Stimulated activated CD8-positive, alpha-beta memory T cell treated with anti-CD3 and anti-CD28 coated beads, Interleukin-15, amount 100 ng/mL, for 24 hours (primary cell): Measurements from ENCODE around the gene HOXA9.
A peak's percentile ranks its signal among the peaks of the same experiment; 100 is the strongest.

Source experiments
- DNase-seq: peaks from one replicate; pipeline ENCODE4 v3.0.0-alpha.2; 2020; ENCODE audit warnings: low read depth

Gene HOXA9

DNA sequence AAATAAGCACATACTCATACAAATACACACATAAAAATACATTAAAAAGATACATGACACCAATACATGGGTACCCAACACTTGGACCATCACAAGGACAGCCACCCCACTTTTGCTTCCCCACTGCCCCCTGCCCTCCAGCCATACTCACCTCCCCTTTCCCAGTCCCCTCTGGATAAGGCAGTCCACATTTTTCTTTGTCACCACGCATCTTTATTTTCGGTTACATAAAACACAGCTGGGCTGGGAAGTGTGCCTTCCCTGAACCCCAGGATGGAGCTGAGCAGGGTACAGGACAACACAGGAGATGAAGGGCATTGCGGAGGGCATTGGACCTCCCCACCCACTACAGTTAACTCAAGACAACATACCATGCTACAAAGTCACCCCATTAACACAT is 11.8 kb downstream of the HOXA9 start:
- no peak for DNase-seq

- DNase-seq: no peak
Observed at GRCh38 chr7:27152816-27153442, 12.4 kb downstream of the HOXA9 start.

GRCh38 chr7:27151931-27152815 is 13.2 kb downstream of the HOXA9 start, which contains the start of gene HOXA3:
Gene HOXA3, minus strand, starts transcription at chr7:27152583. Its CDS starts 41,943 bp downstream, at chr7:27110640.
- DNase-seq: no peak

- DNase-seq: no peak
Observed at GRCh38 chr7:27151341-27151930, 13.9 kb downstream of the HOXA9 start.

DNA sequence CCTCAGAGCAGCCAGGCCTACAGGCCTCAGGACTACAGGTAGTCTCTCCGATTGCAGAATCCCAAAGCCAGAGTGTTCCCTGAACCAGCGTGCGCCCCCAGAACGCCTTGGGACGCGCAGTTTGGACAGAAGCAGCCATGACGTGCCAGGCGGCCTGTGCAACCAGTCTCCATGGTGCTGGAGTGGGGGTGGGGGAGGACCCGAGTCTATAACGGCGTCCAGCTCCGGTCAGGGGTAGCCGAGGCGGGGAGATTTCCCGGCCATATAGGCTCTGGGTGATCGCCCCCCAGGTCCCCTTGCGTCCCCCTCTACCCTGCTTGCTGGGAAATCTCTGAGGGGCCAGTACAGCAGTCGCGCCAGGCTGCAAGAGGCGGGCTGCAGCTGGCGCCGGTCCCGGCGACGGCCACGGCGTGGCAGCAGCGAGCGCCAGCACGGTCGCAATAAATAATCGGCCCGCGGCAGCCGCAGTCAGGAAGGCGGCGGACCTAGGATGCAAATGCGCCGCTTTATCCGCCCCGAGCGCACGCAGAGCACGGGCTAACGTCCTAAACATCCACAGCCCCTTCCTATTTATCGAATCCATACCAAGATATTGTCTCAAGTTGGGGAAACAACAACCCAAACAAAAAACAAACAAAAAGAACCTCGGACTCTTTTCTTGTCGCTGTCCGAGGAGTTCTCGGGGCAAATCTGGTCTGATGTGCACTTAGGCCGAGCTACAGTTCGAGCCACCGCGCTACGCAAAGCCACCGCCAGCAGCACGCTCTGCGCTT is 14.6 kb downstream of the HOXA9 start:
- DNase-seq: peak; percentile 42

GRCh38 chr7:27149842-27150567 is 15.3 kb downstream of the HOXA9 start:
- DNase-seq: no peak

DNA sequence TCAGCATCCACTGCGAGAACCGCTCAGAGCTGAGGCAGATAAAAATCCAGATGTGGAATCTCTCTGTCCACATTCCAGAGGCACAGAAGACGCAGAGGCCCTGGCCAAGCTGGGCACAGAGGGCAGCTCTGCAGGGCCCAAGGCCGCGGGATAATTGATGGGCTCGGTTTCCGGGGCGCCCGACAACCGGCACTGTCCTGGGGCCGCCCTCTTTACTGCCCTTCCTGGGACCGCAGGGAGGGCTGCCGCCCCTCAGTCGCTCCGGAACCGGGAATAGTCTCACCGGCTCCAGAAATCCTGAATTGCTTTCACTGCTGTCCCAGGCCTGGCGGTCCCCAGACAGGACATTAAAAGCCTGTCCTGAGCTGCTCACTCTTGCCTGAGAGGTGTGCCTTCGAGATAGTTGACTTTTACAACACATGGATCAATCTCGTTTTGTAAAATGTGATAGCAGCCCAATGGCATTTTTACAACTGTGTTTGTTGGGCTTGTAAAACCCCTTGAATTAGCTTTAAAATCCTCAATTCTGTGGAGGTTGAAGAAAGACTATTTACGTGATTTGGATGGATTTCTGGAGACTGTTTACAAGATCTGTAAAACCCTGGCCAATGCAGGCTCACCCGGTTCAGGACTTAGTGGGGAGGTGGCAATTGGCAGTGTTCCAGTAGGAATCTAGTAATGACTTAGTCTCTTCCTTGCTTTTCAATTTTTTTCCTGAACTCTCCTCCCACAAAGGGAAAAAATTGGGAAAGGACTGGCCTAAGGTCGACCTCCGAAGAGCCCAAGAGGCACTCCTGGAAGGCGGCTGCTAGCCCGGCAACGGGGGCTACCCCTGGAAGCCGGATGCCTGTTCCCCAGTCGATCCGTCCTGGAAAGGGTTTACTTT is 16.3 kb downstream of the HOXA9 start:
- DNase-seq: no peak

- DNase-seq: no peak
Observed at GRCh38 chr7:27148031-27148755, 17.1 kb downstream of the HOXA9 start.

DNA sequence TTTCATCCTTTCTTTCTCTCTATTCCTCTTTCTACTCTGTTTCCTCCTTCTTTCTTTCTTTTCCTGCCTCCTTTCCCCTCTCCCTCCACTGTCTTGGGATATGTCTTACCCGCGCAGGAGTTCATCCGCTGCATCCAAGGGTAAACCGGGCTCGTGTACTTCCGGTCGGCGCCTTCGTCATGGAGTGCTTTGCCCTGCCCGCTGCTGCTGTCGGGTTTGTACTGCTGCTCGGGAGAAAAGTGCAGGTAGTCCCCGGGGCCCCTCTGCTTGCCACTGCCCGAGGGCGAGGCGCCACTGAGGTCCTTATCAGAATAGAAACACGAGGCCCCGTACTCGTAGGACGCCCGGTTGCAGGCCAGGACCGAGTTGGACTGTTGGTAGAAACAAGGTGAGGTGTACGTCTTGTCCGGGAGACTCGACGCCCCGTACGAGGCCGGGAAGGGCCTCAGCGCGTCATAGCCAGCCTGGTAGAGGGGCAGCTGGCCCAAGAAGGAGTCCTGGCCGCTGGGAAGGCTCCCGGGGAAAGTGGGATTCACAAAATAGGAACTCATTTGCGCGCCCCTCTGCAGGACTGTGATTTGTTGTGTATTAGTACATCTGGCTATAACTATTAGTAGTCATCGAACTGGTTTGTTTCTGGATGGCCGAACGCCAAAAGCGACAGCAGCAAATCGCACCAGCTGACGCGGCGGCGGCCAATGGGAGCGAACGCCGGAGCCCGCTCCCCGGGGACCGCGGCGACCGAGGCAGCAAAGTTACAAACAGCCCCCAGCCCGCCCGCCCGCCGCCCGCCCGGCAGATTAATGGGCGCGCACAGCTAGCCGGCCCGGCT is 17.9 kb downstream of the HOXA9 start, which contains the start of gene HOXA6:
Gene HOXA6 (minus strand): TSS at position 576 of the 832 bp plus-strand sequence. CDS start 25 bp downstream, at position 551.
- no peak for DNase-seq

DNA sequence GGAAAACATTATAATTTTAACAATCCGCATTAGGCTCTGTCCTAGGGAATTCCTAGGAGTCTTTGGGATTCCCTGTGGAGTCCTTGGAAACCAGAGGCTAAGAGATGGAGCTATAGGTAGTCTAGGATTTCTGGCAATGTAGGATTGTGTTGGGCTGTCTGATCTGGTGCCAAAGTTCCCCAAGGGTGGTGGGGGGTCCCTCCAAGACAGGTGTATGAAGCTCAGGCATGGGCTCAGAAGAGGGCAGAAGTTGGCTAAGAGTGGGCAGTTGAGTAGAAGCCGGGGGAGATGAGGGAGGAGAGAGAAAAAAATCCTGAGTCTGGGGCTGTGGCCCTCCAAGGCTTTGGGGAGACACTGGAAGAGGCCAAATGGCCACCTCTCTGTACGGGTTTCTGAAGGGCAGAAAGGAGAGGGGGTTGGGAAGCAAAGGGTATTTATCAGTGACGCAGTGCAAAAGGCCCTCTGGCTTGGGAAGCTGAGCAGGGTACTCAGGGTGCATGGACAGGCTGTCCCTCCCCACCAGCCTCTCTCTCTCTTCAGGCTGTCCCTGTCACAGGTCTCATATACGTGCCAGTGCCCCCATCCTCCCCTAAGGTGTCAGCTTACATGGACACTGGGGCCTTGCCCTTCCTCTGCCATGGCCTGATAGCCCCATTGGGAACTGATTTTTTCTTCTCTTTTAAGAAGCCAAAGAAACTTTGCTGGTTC is 18.7 kb downstream of the HOXA9 start:
- no peak for DNase-seq

GRCh38 chr7:27145914-27146412 is 19.4 kb downstream of the HOXA9 start:
- DNase-seq: no peak

- DNase-seq: no peak
Observed at GRCh38 chr7:27145165-27145913, 20.0 kb downstream of the HOXA9 start.

DNA sequence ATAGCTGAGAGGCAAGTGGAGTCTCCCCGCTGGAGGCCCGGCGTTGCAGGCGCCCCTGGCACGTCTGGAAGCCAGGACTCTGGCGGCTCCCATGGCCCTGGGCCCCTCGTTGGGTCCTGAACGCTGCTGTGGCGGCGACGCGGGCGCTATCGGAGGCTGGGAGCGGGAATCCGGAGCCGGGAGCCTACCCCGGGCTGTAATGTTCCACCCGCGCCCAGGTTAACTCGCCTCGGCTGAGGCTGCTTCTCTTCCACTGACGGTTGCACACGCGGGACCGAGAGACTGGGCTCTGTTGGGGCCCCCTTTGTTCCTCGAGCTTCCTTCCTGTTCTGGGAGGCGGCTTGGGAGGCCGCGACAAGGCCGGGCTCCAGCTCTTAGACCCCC is 20.6 kb downstream of the HOXA9 start:
- DNase-seq: no peak

DNA sequence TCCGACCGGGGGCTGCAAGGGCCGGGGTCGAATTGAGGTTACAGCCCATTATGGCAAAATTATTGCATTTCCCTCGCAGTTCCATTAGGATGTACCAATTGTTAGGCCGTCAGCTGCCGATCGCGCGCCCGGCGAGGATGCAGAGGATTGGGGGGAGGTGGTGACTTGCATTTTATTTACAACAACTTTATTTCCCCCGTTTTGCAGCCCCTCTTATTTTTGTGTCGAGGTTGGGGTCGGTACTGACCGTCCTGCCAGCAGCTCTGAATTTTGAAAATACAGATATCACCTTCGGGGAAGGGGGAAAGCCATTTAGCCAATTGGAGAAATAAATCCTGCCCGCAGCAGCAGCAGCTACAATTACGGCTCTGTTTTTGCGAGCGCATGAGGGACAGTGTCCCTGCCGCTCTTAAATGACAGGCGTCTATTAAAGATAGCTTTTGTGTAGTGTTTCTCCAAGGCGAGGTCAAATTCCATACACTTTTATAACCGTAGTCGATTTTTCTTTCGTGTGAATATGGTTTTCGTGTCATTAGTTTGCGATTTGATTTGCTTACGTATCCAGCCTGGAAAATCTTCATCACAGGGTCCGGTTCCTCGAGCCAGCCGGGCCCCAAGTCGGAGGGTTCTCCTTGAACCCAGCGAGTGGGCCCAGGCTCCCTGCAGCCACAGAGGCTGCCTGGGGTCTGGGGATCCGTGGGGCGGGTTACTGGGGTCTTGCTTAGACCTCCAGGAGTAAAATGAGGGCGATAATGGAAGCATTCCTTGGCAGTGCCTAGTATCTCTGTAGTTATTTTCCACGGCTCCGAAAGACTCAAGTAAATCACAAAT is 21.2 kb downstream of the HOXA9 start:
- DNase-seq: no peak

DNA sequence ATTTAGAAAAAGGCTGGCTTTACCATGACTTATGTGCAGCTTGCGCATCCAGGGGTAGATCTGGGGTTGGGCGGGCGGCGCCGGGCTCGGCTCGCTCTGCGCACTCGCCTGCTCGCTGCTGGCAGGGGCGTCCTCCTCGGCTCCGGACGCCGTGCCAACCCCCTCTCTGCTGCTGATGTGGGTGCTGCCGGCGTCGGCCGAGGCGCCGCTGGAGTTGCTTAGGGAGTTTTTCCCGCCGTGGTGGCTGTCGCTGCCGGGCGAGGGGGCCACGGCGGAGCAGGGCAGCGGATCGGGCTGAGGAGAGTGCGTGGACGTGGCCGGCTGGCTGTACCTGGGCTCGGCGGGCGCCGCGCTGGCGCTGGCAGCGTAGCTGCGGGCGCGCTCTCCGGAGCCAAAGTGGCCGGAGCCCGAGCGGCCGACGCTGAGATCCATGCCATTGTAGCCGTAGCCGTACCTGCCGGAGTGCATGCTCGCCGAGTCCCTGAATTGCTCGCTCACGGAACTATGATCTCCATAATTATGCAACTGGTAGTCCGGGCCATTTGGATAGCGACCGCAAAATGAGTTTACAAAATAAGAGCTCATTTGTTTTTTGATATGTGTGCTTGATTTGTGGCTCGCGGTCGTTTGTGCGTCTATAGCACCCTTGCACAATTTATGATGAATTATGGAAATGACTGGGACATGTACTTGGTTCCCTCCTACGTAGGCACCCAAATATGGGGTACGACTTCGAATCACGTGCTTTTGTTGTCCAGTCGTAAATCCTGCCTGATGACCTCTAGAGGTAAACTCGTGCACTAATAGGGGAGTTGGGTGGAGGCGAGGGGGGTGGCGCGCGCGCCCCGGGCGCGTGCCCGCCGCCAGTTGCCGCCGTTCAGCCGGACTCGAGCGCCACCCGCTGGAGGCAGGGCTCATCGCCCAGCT is 22.1 kb downstream of the HOXA9 start, which contains the start of gene HOXA5:
Gene HOXA5 (minus strand): TSS at position 659 of the 927 bp plus-strand sequence. CDS start 74 bp downstream, at position 585.
- no peak for DNase-seq
